HCT116 (cell line): ENCODE results near the gene KIRREL3. TPM values are rescaled to one million over a fixed set of nuclear protein-coding genes. Genes with fewer than 3 reads are reported as not detected.

Experiments used
- ATAC-seq: fragments of 200-7000 bp; cut with Tn5 transposase; 2 replicates; pipeline ENCODE4 v1.9.1; 2020; ENCODE audit warnings: mild to moderate bottlenecking, moderate library complexity
- BruUV-seq: library from RNA; stranded (reverse); fragments of 400-500 nt; replicated peaks from 2 replicates; lab custom pipeline; 2021; lab: Mats Ljungman, UMichigan
- CTCF ChIA-PET: fragments of 300-600 bp; sonication (Branson Sonifier 250); formaldehyde crosslinking; loops from one replicate; lab custom pipeline; 2021; ENCODE audit warnings: antibody characterized with exemption; lab: Charles Lee
- POLR2A ChIA-PET: fragments of 300-600, 350-600 bp; sonication (Branson Sonifier 250); formaldehyde crosslinking; loops from one replicate; lab custom pipeline; 2021; ENCODE audit warnings: antibody characterized with exemption; lab: Charles Lee
- RAD21 ChIA-PET, 2 experiments: fragments of 300-600 bp; sonication (Branson Sonifier 250); formaldehyde crosslinking; loops; one replicate each; lab custom pipeline; 2023; ENCODE audit warnings: low total read pairs in 2 of 2; ENCODE audit not compliant: uncharacterized antibody in 2 of 2, unreplicated experiment in 2 of 2, low non-redundant PET in 1 of 2; lab: Charles Lee
- DNase-seq: peaks from one replicate; pipeline ENCODE4 v3.0.0-alpha.2; 2010; ENCODE audit warnings: low read depth, low spot score
- H2AFZ ChIP-seq: fragments of 200-600 bp; shearing (Covaris generic), sonication (generic); 2 replicates; pipeline ENCODE4 v1.6.1; 2017; ENCODE audit warnings: low read depth, mixed run types, mixed read lengths, antibody characterized with exemption, low read length; ENCODE audit not compliant: poor library complexity, severe bottlenecking
- H3K27ac ChIP-seq: 2 replicates; pipeline ENCODE4 v1.5.1; 2012; ENCODE audit warnings: low read depth, low read length
- H3K27me3 ChIP-seq: fragments of 200-600 bp; sonication (generic); 2 replicates; pipeline ENCODE4 v1.6.1; 2016; ENCODE audit warnings: mixed run types, low read length, mixed read lengths; ENCODE audit not compliant: insufficient read depth
- H3K36me3 ChIP-seq, 2 experiments: fragments of 200-500 bp in 1 of 2; fragments of 200-600 bp in 1 of 2; sonication (Bioruptor generic) in 1 of 2; sonication (generic) in 1 of 2; 2 replicates each; pipeline versions ENCODE4 v1.5.1 to v1.6.1; 2014 to 2016; ENCODE audit warnings: low read length in 2 of 2, inconsistent platforms in 1 of 2, mixed read lengths in 1 of 2, mixed run types in 1 of 2; ENCODE audit not compliant: insufficient read depth in 2 of 2, control insufficient read depth in 1 of 2
- H3K4me1 ChIP-seq, 2 experiments: fragments of 200-600 bp in 1 of 2; sonication (generic) in 1 of 2; 2 replicates each; pipeline versions ENCODE4 v1.5.1 to v1.6.1; 2012 to 2017; ENCODE audit warnings: low read length in 2 of 2, inconsistent platforms in 1 of 2, mild to moderate bottlenecking in 1 of 2, mixed read lengths in 1 of 2, mixed run types in 1 of 2, moderate library complexity in 1 of 2; ENCODE audit not compliant: insufficient read depth in 2 of 2, control insufficient read depth in 1 of 2
- H3K4me2 ChIP-seq: fragments of 200-600 bp; sonication (generic); 2 replicates; pipeline ENCODE4 v1.6.1; 2017; ENCODE audit warnings: mixed run types, low read length, mixed read lengths
- H3K4me3 ChIP-seq, 2 experiments: fragments of 200-600 bp in 1 of 2; sonication (generic) in 1 of 2; replicated peaks in 1 of 2; 2 replicates each; pipeline ENCODE4 v1.5.1; 2011 to 2016; ENCODE audit warnings: low read length in 2 of 2, control low read depth in 1 of 2, low read depth in 1 of 2, mild to moderate bottlenecking in 1 of 2, mixed read lengths in 1 of 2, mixed run types in 1 of 2
- H3K79me2 ChIP-seq: fragments of 200-600 bp; sonication (generic); 2 replicates; pipeline ENCODE4 v1.6.1; 2017; ENCODE audit warnings: mild to moderate bottlenecking, mixed run types, low read length, moderate library complexity, mixed read lengths; ENCODE audit not compliant: insufficient read depth
- H3K9ac ChIP-seq: fragments of 200-600 bp; sonication (generic); 2 replicates; pipeline ENCODE4 v1.6.1; 2016; ENCODE audit warnings: low read length, mixed read lengths
- H3K9me2 ChIP-seq: fragments of 200-600 bp; sonication (generic), shearing (Covaris generic); 2 replicates; pipeline ENCODE4 v1.6.1; 2017; ENCODE audit warnings: mixed run types, mild to moderate bottlenecking, moderate library complexity; ENCODE audit not compliant: insufficient read depth
- H3K9me3 ChIP-seq, 2 experiments: fragments of 200-500 bp in 1 of 2; fragments of 200-600 bp in 1 of 2; sonication (Bioruptor generic) in 1 of 2; sonication (generic) in 1 of 2; 2 replicates each; pipeline ENCODE4 v1.6.1; 2014 to 2017; ENCODE audit warnings: low read length in 2 of 2, mixed read lengths in 2 of 2, inconsistent platforms in 1 of 2, low read depth in 1 of 2, mild to moderate bottlenecking in 1 of 2, mixed run types in 1 of 2, moderate library complexity in 1 of 2; ENCODE audit not compliant: control insufficient read depth in 1 of 2, insufficient read depth in 1 of 2
- H4K20me1 ChIP-seq: fragments of 200-600 bp; sonication (generic), shearing (Covaris generic); 2 replicates; pipeline ENCODE4 v1.6.1; 2017; ENCODE audit warnings: mixed run types, mild to moderate bottlenecking, moderate library complexity; ENCODE audit not compliant: insufficient read depth
- ATF3 ChIP-seq: IDR thresholded peaks from 2 replicates; pipeline ENCODE4 v1.6.1; 2012
- RAD21 ChIP-seq: IDR thresholded peaks from 2 replicates; pipeline ENCODE4 v1.6.1; 2012; ENCODE audit warnings: low read depth, mild to moderate bottlenecking
- REST ChIP-seq: IDR thresholded peaks from 2 replicates; pipeline ENCODE4 v1.6.1; 2012; ENCODE audit warnings: low read depth
- SIN3A ChIP-seq: IDR thresholded peaks from 2 replicates; pipeline ENCODE4 v1.6.1; 2012; ENCODE audit warnings: low read depth
- SRF ChIP-seq: IDR thresholded peaks from 2 replicates; pipeline ENCODE4 v1.6.1; 2012; ENCODE audit warnings: low read depth
- ZBTB33 ChIP-seq: IDR thresholded peaks from 2 replicates; pipeline ENCODE4 v1.6.1; 2011; ENCODE audit warnings: mild to moderate bottlenecking, low read length, moderate library complexity; ENCODE audit not compliant: insufficient replicate concordance; ENCODE audit errors: extremely low read depth
- ZFX ChIP-seq: fragments of 450-650 bp; IDR thresholded peaks from 2 replicates; pipeline ENCODE4 v1.6.1; 2017
- intact Hi-C: fragments of 100-400 bp; cut with micrococcal nuclease; formaldehyde crosslinking; loops from 2 replicates; pipeline ENCODE4 v1.10.0; 2022
- total RNA-seq: library from RNA; stranded (reverse); gene quantifications from one replicate; pipeline ENCODE4 v1.2.1, GENCODE V29; 2021; ENCODE audit not compliant: unreplicated experiment

The KIRREL3 gene
- total RNA-seq, 1 experiment from 2014 or later = not detected

- no peak for TF ChIP-seq ZBTB33
- no peak for TF ChIP-seq ZFX
- no peak for TF ChIP-seq SRF
- TF ChIP-seq RAD21 = no peak
- no peak for TF ChIP-seq REST
Measured at GRCh38 chr11:126647735-126648134, 352.8 kb downstream of the KIRREL3 start (continued).

- no peak for TF ChIP-seq ATF3
- TF ChIP-seq SIN3A = no peak
- TF ChIP-seq RAD21 = no peak
- H3K27me3 ChIP-seq = peaks cover 11% of the 10 kb centered on the region; the same call in 1 of the 2 replicates
- intact Hi-C loops = no loop called here
- no peak overlapping the region for H2AFZ ChIP-seq
- DNase-seq = no peak
- ChIA-PET CTCF (no interaction called here), POLR2A (no interaction called here), RAD21 (no interaction called here)
- H3K4me2 ChIP-seq = peak overlapping the region; percentile 32; the same call in 1 of the 2 replicates
- H3K4me3 ChIP-seq = no peak overlapping the region
- peaks cover 0 to 7% of the 10 kb centered on the region in 2 experiments; a peak in 1 of 4 replicates for H3K4me1 ChIP-seq
- no TSS peak for BruUV-seq
- H3K9ac ChIP-seq = no peak overlapping the region
- no peaks in the 10 kb centered on the region for H3K36me3 ChIP-seq
- no peak overlapping the region for H3K27ac ChIP-seq
- no peaks in the 10 kb centered on the region for H3K9me2 ChIP-seq
- no peaks in the 10 kb centered on the region for H4K20me1 ChIP-seq
- ATAC-seq = no peak
- no peaks in the 10 kb centered on the region for H3K9me3 ChIP-seq
- H3K79me2 ChIP-seq = no peaks in the 10 kb centered on the region
Measured at GRCh38 chr11:126646701-126647557, 353.6 kb downstream of the KIRREL3 start.
